HFF-Myc (cell line): ENCODE measurements around the gene HIPK2.
A peak's percentile ranks its signal among the peaks of the same experiment; 100 is the strongest.

ENCODE experiments used
- DNase-seq: peaks from one replicate; pipeline ENCODE4 v3.0.0-alpha.2; 2011; ENCODE audit warnings: low read depth; ENCODE audit errors: extremely low read depth
- H3K4me3 ChIP-seq: replicated peaks from 2 replicates; pipeline ENCODE4 v1.5.1; 2011; ENCODE audit warnings: low read depth, mild to moderate bottlenecking, control low read depth, low read length
- TF ChIP-seq, protein P1 (sequence below): IDR thresholded peaks from 2 replicates; pipeline ENCODE4 v1.5.1; 2012; ENCODE audit warnings: mild to moderate bottlenecking, low read depth, low read length, control low read depth; ENCODE audit errors: missing control alignments

Gene HIPK2

DNA sequence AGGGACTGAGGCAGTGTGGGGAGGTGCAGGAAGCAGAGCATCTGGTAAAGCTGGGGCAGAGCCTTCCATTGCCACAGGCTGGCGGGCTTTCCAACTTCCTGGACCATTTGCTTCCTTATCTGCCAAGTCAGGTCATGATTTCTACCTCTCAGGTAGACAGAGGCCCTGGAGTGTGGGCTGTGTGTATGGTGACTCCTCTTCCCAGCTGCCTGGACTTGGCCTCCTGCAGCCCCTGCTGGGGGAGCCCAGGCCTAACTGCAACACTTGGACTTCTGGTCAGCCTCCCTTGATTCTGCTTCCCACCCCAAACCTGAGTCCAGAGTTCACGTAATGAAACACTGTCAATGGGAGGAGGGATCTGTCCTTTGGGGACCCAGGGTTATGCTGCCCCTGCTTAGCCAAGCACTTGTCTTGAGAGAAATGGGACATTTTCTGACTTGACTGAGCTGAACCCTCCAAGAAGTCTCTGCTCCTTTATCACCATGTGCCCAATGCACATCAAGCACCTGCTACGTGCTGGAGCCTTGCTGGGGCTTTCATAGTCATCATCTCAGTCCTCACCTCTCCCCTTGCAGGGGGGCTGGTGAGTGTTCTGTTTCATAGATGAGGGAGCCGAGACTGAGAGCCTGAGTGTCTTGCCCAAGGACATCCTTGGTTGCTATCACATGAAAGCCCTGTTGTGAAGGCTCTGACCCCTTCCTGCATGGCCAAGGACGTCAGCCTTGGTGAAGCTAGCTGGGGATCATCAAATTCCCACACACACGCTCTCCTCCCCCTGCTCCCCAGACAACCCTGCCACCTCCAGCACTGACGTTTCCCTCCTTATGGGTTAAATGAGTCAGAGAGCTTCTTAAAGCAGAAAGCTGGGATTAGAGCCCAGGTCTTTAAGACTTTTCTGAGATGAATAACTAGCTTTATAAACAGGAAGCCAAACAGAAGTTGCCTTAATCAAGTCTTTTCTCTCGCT is 250.9 kb downstream of the HIPK2 start:
- H3K4me3 ChIP-seq, result no peak overlapping the region
- DNase-seq, result peak; percentile 32
- TF ChIP-seq, protein P1, sequence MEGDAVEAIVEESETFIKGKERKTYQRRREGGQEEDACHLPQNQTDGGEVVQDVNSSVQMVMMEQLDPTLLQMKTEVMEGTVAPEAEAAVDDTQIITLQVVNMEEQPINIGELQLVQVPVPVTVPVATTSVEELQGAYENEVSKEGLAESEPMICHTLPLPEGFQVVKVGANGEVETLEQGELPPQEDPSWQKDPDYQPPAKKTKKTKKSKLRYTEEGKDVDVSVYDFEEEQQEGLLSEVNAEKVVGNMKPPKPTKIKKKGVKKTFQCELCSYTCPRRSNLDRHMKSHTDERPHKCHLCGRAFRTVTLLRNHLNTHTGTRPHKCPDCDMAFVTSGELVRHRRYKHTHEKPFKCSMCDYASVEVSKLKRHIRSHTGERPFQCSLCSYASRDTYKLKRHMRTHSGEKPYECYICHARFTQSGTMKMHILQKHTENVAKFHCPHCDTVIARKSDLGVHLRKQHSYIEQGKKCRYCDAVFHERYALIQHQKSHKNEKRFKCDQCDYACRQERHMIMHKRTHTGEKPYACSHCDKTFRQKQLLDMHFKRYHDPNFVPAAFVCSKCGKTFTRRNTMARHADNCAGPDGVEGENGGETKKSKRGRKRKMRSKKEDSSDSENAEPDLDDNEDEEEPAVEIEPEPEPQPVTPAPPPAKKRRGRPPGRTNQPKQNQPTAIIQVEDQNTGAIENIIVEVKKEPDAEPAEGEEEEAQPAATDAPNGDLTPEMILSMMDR, result no peak

DNA sequence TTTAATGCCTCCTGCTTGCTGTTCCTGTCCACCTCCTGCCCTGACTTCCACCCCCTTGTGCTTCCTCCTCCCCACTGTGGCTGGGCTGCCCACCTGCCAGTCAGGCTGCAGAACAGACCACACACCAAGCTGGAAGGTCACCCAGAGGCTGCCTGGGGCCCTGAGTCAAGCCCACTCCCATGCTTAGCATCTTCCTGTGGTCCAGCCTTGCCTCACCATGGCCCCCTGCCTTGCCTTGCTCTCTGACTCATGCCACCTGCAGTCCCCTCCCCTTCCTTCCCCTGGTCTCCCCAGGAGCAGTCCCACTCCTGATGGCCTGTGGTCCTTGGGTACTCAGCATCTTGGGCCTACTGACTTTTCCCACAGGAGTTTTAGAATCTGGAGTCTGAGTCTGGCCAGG is 252.0 kb downstream of the HIPK2 start:
- DNase-seq, result no peak
- no peak overlapping the region for H3K4me3 ChIP-seq
- TF ChIP-seq, protein P1, result no peak

DNA sequence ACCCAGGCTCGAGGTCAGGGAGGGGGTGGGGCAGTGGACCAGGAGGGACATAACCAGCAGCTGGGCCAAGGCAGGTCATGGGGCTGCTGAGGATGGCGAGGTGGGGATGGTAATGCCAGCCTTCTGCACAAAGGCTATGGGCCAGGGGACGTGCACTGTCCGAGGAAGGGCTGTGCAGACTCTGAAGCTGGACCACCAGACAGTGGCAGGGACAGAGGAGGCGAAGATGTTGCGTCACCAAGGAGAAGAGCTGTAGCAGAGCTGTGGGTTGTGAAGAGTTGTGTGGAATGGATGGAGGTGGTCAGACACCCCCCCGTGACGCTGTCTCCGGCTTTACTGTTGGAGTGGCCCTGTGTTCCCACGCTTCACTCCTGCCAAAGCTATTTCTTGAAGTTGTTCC is 252.6 kb downstream of the HIPK2 start:
- no peak for DNase-seq
- TF ChIP-seq, protein P1, result no peak
- H3K4me3 ChIP-seq, result no peak overlapping the region

DNA sequence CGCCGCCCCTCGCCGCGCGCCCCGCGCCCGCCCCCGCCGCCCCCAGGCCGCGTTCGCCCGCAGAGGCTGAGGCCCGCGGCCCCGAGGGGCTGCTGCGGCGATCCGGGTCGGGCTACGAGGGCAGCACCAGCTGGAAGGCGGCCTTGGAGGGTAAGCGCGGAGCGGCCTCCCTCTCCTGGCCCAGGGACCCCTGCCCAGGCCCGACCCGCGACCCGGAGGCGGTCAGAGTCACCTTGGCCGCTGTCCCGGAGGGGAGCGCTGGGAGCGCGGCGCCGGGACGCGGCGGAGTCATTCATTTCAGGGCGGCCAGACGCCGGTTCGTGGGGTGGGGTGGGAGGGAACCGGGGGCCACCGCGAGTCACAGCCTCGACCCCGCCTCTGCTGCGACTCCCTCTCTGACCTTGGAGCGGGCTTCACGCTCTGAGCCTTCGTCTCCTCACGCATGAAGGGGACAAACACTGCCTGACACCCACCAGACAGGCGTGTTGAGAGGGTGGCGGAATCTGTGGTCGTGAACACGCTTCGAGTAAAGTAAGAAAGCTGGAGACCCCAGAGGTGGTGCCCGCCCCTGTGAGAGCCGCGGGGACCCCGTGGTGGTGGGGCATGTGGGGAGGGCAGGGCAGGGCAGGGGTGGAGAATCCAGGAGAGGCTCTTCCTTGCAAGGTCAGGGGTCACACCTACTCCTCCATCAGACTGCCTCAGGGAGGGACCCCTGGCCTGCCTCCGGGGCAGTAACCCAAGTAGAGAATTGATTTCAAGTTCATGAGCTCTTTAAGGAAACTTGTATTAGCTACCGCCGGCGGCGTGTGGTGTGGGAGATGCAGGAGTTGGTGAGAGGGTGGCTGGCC is 253.6 kb downstream of the HIPK2 start:
- DNase-seq, result no peak
- H3K4me3 ChIP-seq, result no peak overlapping the region
- TF ChIP-seq, protein P1, result no peak

DNA sequence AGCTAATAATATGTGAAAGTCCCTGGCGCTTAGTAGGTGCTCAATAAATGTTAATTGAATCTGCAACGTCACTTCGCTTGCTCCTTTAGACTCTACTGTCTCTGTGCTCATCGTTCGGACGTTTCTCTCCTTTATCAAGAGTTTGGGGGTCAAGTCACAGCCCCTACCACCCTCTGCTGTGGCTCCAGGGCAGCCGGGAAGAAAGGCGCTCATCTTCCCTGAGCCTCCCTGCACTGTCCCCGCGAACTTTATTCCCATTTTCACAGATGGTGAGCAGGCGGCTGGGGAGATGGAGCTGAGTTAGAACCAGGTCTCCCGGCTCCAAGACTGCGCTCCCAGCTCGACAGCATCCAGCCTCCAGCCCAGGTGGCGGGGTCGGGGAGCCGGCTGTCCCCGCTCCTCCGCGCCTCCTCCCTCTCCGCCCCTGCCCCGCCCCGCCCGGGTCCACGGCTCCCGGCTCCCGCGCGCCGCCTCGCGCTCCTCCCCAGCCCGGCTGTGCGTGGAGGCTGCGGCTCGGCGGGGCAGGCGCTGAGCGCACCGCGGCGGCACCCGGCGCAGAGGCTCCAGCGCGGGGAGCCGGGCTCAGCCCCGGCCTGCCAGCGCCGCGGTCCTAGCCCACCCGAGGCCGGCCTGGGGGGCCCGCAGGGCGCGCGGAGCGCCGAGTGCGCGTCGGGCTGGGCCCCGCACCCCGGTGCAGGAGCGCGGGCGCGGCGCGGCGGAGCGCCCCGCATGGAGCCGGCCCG is 254.4 kb downstream of the HIPK2 start, which contains the start of gene CLEC2L:
CLEC2L (plus strand) TSS at position 487 of the 743 bp plus-strand sequence; CDS start at position 730, 243 bp downstream.
- no peak within 1 kb of the TSS for H3K4me3 ChIP-seq
- DNase-seq, result no peak
- TF ChIP-seq, protein P1, result no peak

DNA sequence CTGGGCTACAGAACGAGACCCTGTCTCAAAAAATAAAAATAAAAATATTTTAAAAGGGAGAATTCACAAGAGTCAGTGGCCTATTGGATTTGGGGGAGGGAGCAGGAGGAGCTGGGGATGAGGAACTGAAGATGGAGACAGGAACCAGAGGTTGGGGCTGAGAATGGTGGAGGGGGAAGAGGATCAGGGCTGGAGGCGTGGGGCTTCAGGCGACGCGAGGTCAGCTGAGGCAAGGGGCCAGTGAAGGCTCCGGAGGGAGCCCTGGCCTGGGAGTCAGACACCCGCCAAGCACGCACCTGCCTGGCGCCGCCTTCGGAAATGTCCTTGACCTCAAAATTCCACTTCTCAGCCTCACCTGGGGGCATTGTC is 255.0 kb downstream of the HIPK2 start:
- H3K4me3 ChIP-seq, result no peak overlapping the region
- no peak for DNase-seq
- TF ChIP-seq, protein P1, result no peak
